ENCODE results near the gene FHL2.

Gene FHL2

DNA sequence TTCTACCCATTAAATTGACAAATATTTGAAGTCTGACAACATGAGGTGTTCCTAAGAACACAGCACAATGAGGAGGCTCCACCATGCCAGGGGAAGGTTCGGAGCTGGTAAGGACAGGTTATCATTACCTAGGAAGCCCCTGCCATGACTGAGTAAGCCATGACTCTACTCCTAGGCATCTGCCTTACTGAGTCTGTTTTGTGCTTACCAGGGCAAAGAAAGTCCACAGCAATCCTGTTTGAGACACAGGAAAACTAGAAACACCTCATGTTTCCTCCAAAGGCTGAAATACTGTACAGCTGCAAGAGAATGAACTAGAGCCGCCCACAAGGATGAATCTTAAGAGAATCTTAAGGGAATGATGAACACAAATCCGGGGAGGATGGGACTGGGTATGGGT, 80.9 kb downstream of the FHL2 start:
- no peak for DNase-seq (ENCODE audit: low read depth in 2 of 2)

DNA sequence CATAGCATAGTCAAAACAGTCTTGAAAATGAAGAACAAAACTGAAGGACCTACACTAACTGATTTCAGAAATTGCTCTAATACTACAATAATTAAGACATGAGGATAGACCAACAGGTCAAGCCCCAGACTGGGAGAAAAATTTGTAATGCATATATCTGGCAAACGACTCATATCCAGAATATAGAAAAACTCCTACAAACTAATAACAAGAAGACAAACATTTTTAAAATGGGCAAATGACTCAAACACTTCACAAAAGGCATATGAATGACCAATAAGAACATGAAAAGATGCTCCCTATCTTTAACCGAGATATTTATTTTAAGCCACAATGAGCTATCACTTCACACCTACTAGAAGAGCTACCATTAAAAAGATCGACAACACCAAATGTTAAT, 83.5 kb downstream of the FHL2 start:
- no peak for DNase-seq (ENCODE audit: low read depth in 2 of 2)

- no peak for DNase-seq (ENCODE audit: low read depth in 2 of 2)
Observed at GRCh38 chr2:105313877-105314276, 85.0 kb downstream of the FHL2 start.
